ENCODE results near the gene MOGAT3. TPM values are rescaled to one million over a fixed set of nuclear protein-coding genes. Genes with fewer than 3 reads are reported as not detected.

Gene MOGAT3
- total and polyA plus RNA-seq, 2 experiments from 2014 or later = 6.3 to 14.0 TPM

- DNase-seq (ENCODE audit: low spot score) = no peak
- WGBS (ENCODE audit: low lambda C conversion rate, missing lambda C conversion rate) = 47% methylated on average over 32 of the region's 32 CpGs
- H3K4me3 ChIP-seq = peak overlapping the region; percentile 14
- peak overlapping the region; percentile 48 for H3K27ac ChIP-seq
- no peaks in the 10 kb centered on the region for H3K36me3 ChIP-seq (replicated peaks; ENCODE audit: insufficient read depth, low read depth)
- H3K9me2 ChIP-seq (replicated peaks; ENCODE audit: insufficient read depth) = no peaks in the 10 kb centered on the region
- no peaks in the 10 kb centered on the region for H3K9me3 ChIP-seq (ENCODE audit: low read depth)
- H3K79me2 ChIP-seq = peaks cover 73% of the 10 kb centered on the region
- H4K20me1 ChIP-seq (ENCODE audit: insufficient read depth, poor library complexity, severe bottlenecking) = peaks cover 13% of the 10 kb centered on the region
- TF ChIP-seq EZH2 (IDR thresholded peaks at IDR 0.05; ENCODE audit: borderline replicate concordance) = no peak
- peaks cover 9% of the 10 kb centered on the region for H3K4me1 ChIP-seq (ENCODE audit: insufficient read depth)
- peak overlapping the region; percentile 50 for H2AFZ ChIP-seq
- no peaks in the 10 kb centered on the region for H3K27me3 ChIP-seq
- H3K4me2 ChIP-seq = peak overlapping the region; percentile 91
Observed at GRCh38 chr7:101245147-101245668, 44.4 kb upstream of the MOGAT3 start.

GRCh38 chr7:101244375-101245146 is 43.7 kb upstream of the MOGAT3 start, which contains the start of gene FIS1:
FIS1 (minus strand) TSS chr7:101245081; CDS start chr7:101245004, 77 bp downstream.
- DNase-seq (ENCODE audit: low spot score) = peak; percentile 98
- H3K79me2 ChIP-seq = peaks cover 66% of the 10 kb centered on the region
- no peaks in the 10 kb centered on the region for H3K36me3 ChIP-seq (replicated peaks; ENCODE audit: insufficient read depth, low read depth)
- H3K9me3 ChIP-seq (ENCODE audit: low read depth) = no peaks in the 10 kb centered on the region
- peak within 1 kb of the TSS; percentile 91 for H3K4me2 ChIP-seq
- H4K20me1 ChIP-seq (ENCODE audit: insufficient read depth, poor library complexity, severe bottlenecking) = peaks cover 13% of the 10 kb centered on the region
- whole genome bisulfite sequencing (ENCODE audit: low lambda C conversion rate, missing lambda C conversion rate) = under 1% methylated on average over 43 of the region's 45 CpGs
- peak within 1 kb of the TSS; percentile 95 for H3K27ac ChIP-seq
- H2AFZ ChIP-seq = peak within 1 kb of the TSS; percentile 50
- H3K27me3 ChIP-seq = no peaks in the 10 kb centered on the region
- H3K4me3 ChIP-seq = peak within 1 kb of the TSS; percentile 90
- TF ChIP-seq CTCF (IDR thresholded peaks at IDR 0.05; ENCODE audit: poor library complexity) = peak; percentile 93
- TF ChIP-seq EZH2 (IDR thresholded peaks at IDR 0.05; ENCODE audit: borderline replicate concordance) = no peak
- no peaks in the 10 kb centered on the region for H3K9me2 ChIP-seq (replicated peaks; ENCODE audit: insufficient read depth)
- H3K4me1 ChIP-seq (ENCODE audit: insufficient read depth) = peaks cover 9% of the 10 kb centered on the region

GRCh38 chr7:101243646-101244374 is 43.0 kb upstream of the MOGAT3 start:
- no peaks in the 10 kb centered on the region for H3K36me3 ChIP-seq (replicated peaks; ENCODE audit: insufficient read depth, low read depth)
- H3K9me3 ChIP-seq (ENCODE audit: low read depth) = no peaks in the 10 kb centered on the region
- peak overlapping the region; percentile 90 for H3K4me3 ChIP-seq
- H3K27ac ChIP-seq = peak overlapping the region; percentile 95
- H2AFZ ChIP-seq = peak overlapping the region; percentile 24
- TF ChIP-seq CTCF (IDR thresholded peaks at IDR 0.05; ENCODE audit: poor library complexity) (no peak), EZH2phosphoT487 (IDR thresholded peaks at IDR 0.05; ENCODE audit: low read depth, severe bottlenecking, unreplicated experiment) (no peak), EZH2 (IDR thresholded peaks at IDR 0.05; ENCODE audit: borderline replicate concordance) (no peak)
- H3K27me3 ChIP-seq = no peaks in the 10 kb centered on the region
- peaks cover 9% of the 10 kb centered on the region for H3K4me1 ChIP-seq (ENCODE audit: insufficient read depth)
- H3K9me2 ChIP-seq (replicated peaks; ENCODE audit: insufficient read depth) = no peaks in the 10 kb centered on the region
- 38% methylated on average over 28 of the region's 28 CpGs for WGBS (ENCODE audit: low lambda C conversion rate, missing lambda C conversion rate)
- DNase-seq (ENCODE audit: low spot score) = no peak
- H3K79me2 ChIP-seq = peaks cover 59% of the 10 kb centered on the region
- peak overlapping the region; percentile 91 for H3K4me2 ChIP-seq
- peaks cover 13% of the 10 kb centered on the region for H4K20me1 ChIP-seq (ENCODE audit: insufficient read depth, poor library complexity, severe bottlenecking)
